Measurements from ENCODE around the gene MTX2.

DNA sequence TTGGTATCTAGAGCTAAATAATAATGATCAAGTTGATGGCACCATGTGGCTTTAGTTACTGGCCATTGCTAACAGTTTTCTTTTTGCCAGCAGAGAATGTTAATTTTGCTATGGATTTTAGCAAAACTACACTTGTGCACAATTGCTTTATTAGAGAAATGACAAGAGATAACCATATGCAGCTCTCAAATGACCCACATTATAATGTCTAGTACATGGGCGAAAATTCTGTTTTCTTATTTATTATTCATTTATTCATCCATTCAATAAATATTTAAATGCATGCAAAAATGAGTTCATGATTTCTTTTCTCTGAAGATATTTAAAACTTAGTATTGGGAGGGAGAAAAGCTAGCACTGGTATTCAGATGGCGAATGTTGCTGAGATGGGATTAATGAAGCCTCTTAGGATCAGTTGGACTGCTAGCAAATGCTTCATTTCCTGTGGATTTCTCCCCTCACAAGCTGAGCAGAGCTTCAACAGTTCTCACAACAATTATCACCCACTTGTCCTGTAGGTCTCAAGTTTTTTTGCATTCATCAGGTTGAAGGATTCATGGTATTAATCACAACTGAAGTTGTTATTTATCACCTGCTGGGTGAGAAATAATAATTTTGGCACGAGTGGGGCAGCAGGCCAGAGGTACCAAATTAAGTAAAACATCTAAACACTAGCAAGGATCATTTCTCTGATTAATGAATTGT lies 95.2 kb downstream of the MTX2 start:
- TF ChIP-seq, protein P1, sequence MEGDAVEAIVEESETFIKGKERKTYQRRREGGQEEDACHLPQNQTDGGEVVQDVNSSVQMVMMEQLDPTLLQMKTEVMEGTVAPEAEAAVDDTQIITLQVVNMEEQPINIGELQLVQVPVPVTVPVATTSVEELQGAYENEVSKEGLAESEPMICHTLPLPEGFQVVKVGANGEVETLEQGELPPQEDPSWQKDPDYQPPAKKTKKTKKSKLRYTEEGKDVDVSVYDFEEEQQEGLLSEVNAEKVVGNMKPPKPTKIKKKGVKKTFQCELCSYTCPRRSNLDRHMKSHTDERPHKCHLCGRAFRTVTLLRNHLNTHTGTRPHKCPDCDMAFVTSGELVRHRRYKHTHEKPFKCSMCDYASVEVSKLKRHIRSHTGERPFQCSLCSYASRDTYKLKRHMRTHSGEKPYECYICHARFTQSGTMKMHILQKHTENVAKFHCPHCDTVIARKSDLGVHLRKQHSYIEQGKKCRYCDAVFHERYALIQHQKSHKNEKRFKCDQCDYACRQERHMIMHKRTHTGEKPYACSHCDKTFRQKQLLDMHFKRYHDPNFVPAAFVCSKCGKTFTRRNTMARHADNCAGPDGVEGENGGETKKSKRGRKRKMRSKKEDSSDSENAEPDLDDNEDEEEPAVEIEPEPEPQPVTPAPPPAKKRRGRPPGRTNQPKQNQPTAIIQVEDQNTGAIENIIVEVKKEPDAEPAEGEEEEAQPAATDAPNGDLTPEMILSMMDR (IDR thresholded peaks at IDR 0.05), result no peak
- no peak for TF ChIP-seq POLR2A (IDR thresholded peaks at IDR 0.05)
